K562 (cell line): ENCODE measurements around the gene FAM234A. TPM values are rescaled to one million over a fixed set of nuclear protein-coding genes. Genes with fewer than 3 reads are reported as not detected.

Experiments used
- ARID4B ChIP-seq: sonication (generic); formaldehyde crosslinking; IDR thresholded peaks from 2 replicates; pipeline ENCODE4 v1.8.0; 2022; ENCODE audit warnings: mild to moderate bottlenecking, missing genetic modification reagents
- FOXM1 ChIP-seq, 2 experiments: fragments of 450-650 bp in 1 of 2; sonication (generic) in 1 of 2; formaldehyde crosslinking in 1 of 2; IDR thresholded peaks; 2 replicates each; pipeline versions ENCODE4 v1.6.1 to v1.9.0; 2017 to 2022; ENCODE audit warnings: low read depth in 2 of 2, mild to moderate bottlenecking in 2 of 2, missing genetic modification reagents in 1 of 2, moderate library complexity in 1 of 2
- HCFC1 ChIP-seq: IDR thresholded peaks from 2 replicates; pipeline ENCODE4 v1.6.1; 2012; ENCODE audit warnings: low read depth, low read length, improper control_type of control experiment
- MAFF ChIP-seq: IDR thresholded peaks from 2 replicates; pipeline ENCODE4 v1.6.1; 2012; ENCODE audit warnings: low read length, improper control_type of control experiment
- TRIM28 ChIP-seq: fragments of 450-650 bp; IDR thresholded peaks from 2 replicates; pipeline ENCODE4 v1.6.1; 2017
- ZFP36 ChIP-seq: fragments of 150-350 bp; IDR thresholded peaks from 2 replicates; pipeline ENCODE4 v1.6.1; 2018; ENCODE audit warnings: low read length, low read depth; ENCODE audit not compliant: partially characterized antibody
- polyA plus RNA-seq, 8 experiments: library from polyadenylated mRNA; depleted of rRNA in 4 of 8; stranded (reverse) in 5 of 8; unstranded in 3 of 8; fragments of >200 nt; fragmentation: Nextera tagmentation in 2 of 8; fragmentation: Illumina TruSeq in 1 of 8; extraction: Ambion mirVana in 2 of 8; extraction: Trizol in 1 of 8; gene quantifications; 2 replicates each; pipeline versions ENCODE4 v1.2.1 to v1.2.3, GENCODE V29; 2011 to 2014; ENCODE audit warnings: inconsistent platforms in 1 of 8, missing spikeins in 1 of 8
- total RNA-seq, 7 experiments: library from RNA; depleted of rRNA in 6 of 7; stranded (reverse); fragments of >200 nt in 6 of 7; fragmentation: Illumina TruSeq in 2 of 7; extraction: Trizol in 2 of 7; gene quantifications; 2 replicates each; pipeline versions ENCODE4 v1.2.1 to v1.2.3, GENCODE V29; 2011 to 2021; ENCODE audit warnings: low replicate concordance in 1 of 7
- TF ChIP-seq, protein P1 (sequence below): fragments of 450-650 bp; IDR thresholded peaks from 2 replicates; pipeline ENCODE4 v1.6.1; 2016
- TF ChIP-seq, protein P2 (sequence below): sonication (generic); formaldehyde crosslinking; IDR thresholded peaks from 2 replicates; pipeline ENCODE4 v1.8.1; 2023; ENCODE audit warnings: missing genetic modification reagents, mild to moderate bottlenecking, borderline replicate concordance
- TF ChIP-seq, protein P3 (sequence below), 2 experiments: fragments of 450-650 bp in 1 of 2; sonication (generic) in 1 of 2; formaldehyde crosslinking in 1 of 2; IDR thresholded peaks in 1 of 2; conservative IDR thresholded peaks in 1 of 2; 2 replicates each; pipeline versions ENCODE4 v1.6.1 to v1.8.1; 2016 to 2023; ENCODE audit warnings: mild to moderate bottlenecking in 2 of 2, moderate library complexity in 2 of 2, inconsistent platforms in 1 of 2, missing genetic modification reagents in 1 of 2

Gene FAM234A
- total and polyA plus RNA-seq, 9 of the 15 experiments (the other 6 are each of a cell fraction or from before 2014, with no cell fraction given) = 1.0 to 47.9 (median 15.0) TPM

- TF ChIP-seq HCFC1 (peak; percentile 98), MAFF (no peak), ARID4B (CRISPR knock-in tag) (peak; percentile 86), ZFP36 (peak; percentile 1), TRIM28 (no peak), FOXM1 (IDR thresholded peaks at IDR 0.05; ENCODE audit: low read depth) (no peak), FOXM1 (CRISPR knock-in tag; IDR thresholded peaks at IDR 0.05; ENCODE audit: low read depth) (peak; percentile 63)
- TF ChIP-seq, protein P1, sequence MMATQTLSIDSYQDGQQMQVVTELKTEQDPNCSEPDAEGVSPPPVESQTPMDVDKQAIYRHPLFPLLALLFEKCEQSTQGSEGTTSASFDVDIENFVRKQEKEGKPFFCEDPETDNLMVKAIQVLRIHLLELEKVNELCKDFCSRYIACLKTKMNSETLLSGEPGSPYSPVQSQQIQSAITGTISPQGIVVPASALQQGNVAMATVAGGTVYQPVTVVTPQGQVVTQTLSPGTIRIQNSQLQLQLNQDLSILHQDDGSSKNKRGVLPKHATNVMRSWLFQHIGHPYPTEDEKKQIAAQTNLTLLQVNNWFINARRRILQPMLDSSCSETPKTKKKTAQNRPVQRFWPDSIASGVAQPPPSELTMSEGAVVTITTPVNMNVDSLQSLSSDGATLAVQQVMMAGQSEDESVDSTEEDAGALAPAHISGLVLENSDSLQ = no peak
- TF ChIP-seq, protein P2, sequence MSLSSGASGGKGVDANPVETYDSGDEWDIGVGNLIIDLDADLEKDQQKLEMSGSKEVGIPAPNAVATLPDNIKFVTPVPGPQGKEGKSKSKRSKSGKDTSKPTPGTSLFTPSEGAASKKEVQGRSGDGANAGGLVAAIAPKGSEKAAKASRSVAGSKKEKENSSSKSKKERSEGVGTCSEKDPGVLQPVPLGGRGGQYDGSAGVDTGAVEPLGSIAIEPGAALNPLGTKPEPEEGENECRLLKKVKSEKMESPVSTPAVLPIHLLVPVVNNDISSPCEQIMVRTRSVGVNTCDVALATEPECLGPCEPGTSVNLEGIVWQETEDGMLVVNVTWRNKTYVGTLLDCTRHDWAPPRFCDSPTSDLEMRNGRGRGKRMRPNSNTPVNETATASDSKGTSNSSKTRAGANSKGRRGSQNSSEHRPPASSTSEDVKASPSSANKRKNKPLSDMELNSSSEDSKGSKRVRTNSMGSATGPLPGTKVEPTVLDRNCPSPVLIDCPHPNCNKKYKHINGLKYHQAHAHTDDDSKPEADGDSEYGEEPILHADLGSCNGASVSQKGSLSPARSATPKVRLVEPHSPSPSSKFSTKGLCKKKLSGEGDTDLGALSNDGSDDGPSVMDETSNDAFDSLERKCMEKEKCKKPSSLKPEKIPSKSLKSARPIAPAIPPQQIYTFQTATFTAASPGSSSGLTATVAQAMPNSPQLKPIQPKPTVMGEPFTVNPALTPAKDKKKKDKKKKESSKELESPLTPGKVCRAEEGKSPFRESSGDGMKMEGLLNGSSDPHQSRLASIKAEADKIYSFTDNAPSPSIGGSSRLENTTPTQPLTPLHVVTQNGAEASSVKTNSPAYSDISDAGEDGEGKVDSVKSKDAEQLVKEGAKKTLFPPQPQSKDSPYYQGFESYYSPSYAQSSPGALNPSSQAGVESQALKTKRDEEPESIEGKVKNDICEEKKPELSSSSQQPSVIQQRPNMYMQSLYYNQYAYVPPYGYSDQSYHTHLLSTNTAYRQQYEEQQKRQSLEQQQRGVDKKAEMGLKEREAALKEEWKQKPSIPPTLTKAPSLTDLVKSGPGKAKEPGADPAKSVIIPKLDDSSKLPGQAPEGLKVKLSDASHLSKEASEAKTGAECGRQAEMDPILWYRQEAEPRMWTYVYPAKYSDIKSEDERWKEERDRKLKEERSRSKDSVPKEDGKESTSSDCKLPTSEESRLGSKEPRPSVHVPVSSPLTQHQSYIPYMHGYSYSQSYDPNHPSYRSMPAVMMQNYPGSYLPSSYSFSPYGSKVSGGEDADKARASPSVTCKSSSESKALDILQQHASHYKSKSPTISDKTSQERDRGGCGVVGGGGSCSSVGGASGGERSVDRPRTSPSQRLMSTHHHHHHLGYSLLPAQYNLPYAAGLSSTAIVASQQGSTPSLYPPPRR (CRISPR knock-in tag) = no peak; the same call in 1 of the 2 replicates
- TF ChIP-seq, protein P3, sequence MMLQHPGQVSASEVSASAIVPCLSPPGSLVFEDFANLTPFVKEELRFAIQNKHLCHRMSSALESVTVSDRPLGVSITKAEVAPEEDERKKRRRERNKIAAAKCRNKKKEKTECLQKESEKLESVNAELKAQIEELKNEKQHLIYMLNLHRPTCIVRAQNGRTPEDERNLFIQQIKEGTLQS (IDR thresholded peaks at IDR 0.05) = peak; percentile 46
- TF ChIP-seq, protein P3 (CRISPR knock-in tag; conservative IDR thresholded peaks at IDR 0.05) = peak; percentile 77; the same call in 1 of the 2 replicates
Measured at GRCh38 chr16:228852-229730, 5.5 kb upstream of the FAM234A start, which contains the start of gene LUC7L (continued).
